HepG2 (cell line): ENCODE results near the gene MEX3A. TPM values are rescaled to one million over a fixed set of nuclear protein-coding genes. Genes with fewer than 3 reads are reported as not detected.

Experiments
- ADNP ChIP-seq: sonication (generic); formaldehyde crosslinking; IDR thresholded peaks from 2 replicates; pipeline ENCODE4 v1.4.0; 2020; ENCODE audit warnings: missing genetic modification reagents
- ARID4A ChIP-seq: sonication (generic); formaldehyde crosslinking; IDR thresholded peaks from 2 replicates; pipeline ENCODE4 v1.5.0; 2020; ENCODE audit warnings: mild to moderate bottlenecking, missing genetic modification reagents, borderline replicate concordance
- CBFB ChIP-seq: sonication (generic); formaldehyde crosslinking; IDR thresholded peaks from 2 replicates; pipeline ENCODE4 v1.4.0; 2020; ENCODE audit warnings: missing genetic modification reagents
- CCDC6 ChIP-seq: sonication (generic); formaldehyde crosslinking; IDR thresholded peaks from 2 replicates; pipeline ENCODE4 v1.8.1; 2022; ENCODE audit warnings: mild to moderate bottlenecking, missing genetic modification reagents, moderate library complexity
- NR2F2 ChIP-seq: IDR thresholded peaks from 2 replicates; pipeline ENCODE4 v1.6.1; 2012; ENCODE audit warnings: low read depth, inconsistent platforms, borderline replicate concordance
- PHF8 ChIP-seq: sonication (generic); formaldehyde crosslinking; IDR thresholded peaks from 2 replicates; pipeline ENCODE4 v1.5.0; 2020; ENCODE audit warnings: missing genetic modification reagents
- PRDM10 ChIP-seq: sonication (generic); formaldehyde crosslinking; IDR thresholded peaks from 2 replicates; pipeline ENCODE4 v1.4.0; 2020; ENCODE audit warnings: low read depth, missing genetic modification reagents
- SAP130 ChIP-seq: IDR thresholded peaks from 2 replicates; pipeline ENCODE4 v1.6.1; 2016; ENCODE audit warnings: low read depth
- SOX5 ChIP-seq: IDR thresholded peaks from 2 replicates; pipeline ENCODE4 v1.6.1; 2016; ENCODE audit warnings: borderline replicate concordance
- TARDBP ChIP-seq: sonication (generic); formaldehyde crosslinking; IDR thresholded peaks from 2 replicates; pipeline ENCODE4 v1.8.0; 2022; ENCODE audit warnings: mild to moderate bottlenecking, missing genetic modification reagents
- ZBED4 ChIP-seq: sonication (generic); formaldehyde crosslinking; IDR thresholded peaks from 2 replicates; pipeline ENCODE4 v1.4.0; 2020; ENCODE audit warnings: missing genetic modification reagents, borderline replicate concordance
- ZFP37 ChIP-seq: sonication (generic); formaldehyde crosslinking; IDR thresholded peaks from 2 replicates; pipeline ENCODE4 v1.4.0; 2020; ENCODE audit warnings: missing genetic modification reagents, borderline replicate concordance
- ZNF503 ChIP-seq: sonication (generic); formaldehyde crosslinking; IDR thresholded peaks from 2 replicates; pipeline ENCODE4 v1.4.0; 2020; ENCODE audit warnings: missing genetic modification reagents
- ZNF543 ChIP-seq: sonication (generic); formaldehyde crosslinking; IDR thresholded peaks from 2 replicates; pipeline ENCODE4 v1.4.0; 2020; ENCODE audit warnings: mild to moderate bottlenecking, missing genetic modification reagents
- ZNF737 ChIP-seq: sonication (generic); formaldehyde crosslinking; IDR thresholded peaks from 2 replicates; pipeline ENCODE4 v1.5.0; 2020; ENCODE audit warnings: missing genetic modification reagents, mild to moderate bottlenecking, borderline replicate concordance
- polyA plus RNA-seq, 8 experiments: library from polyadenylated mRNA; depleted of rRNA in 3 of 8; stranded (reverse) in 7 of 8; unstranded in 1 of 8; fragments of >200 nt; fragmentation: Illumina TruSeq in 4 of 8; extraction: Trizol in 4 of 8; gene quantifications; 2 replicates each; pipeline versions ENCODE4 v1.2.1 to v1.2.3, GENCODE V29; 2011 to 2016; ENCODE audit warnings: low read depth in 4 of 8, missing spikeins in 1 of 8, mixed read lengths in 1 of 8; ENCODE audit not compliant: insufficient read depth in 1 of 8
- total RNA-seq, 5 experiments: library from RNA; depleted of rRNA; stranded (reverse); fragments of >200 nt; fragmentation: Illumina TruSeq; extraction: Trizol; gene quantifications; 2 replicates each; pipeline ENCODE4 v1.2.3, GENCODE V29; 2016; ENCODE audit warnings: low read depth in 1 of 5

MEX3A gene
- total and polyA plus RNA-seq, 2 of the 13 experiments (the other 11 are each of a cell fraction or from before 2014, with no cell fraction given), result 7.6 to 9.1 TPM

GRCh38 chr1:156123356-156124196 is 41.3 kb upstream of the MEX3A start (continued):
- TF ChIP-seq ARID4A (CRISPR knock-in tag) (peak; percentile 56; the same call in 1 of the 2 replicates), NR2F2 (no peak), ZNF503 (no peak), ADNP (no peak), CCDC6 (CRISPR knock-in tag) (no peak; the same call in 1 of the 2 replicates), ZNF737 (CRISPR knock-in tag) (no peak), ZBED4 (CRISPR knock-in tag) (no peak), PRDM10 (CRISPR knock-in tag) (no peak; the same call in 1 of the 2 replicates), ZNF543 (CRISPR knock-in tag) (peak; percentile 83), CBFB (CRISPR knock-in tag) (no peak), SOX5 (CRISPR knock-in tag) (peak; percentile 71; the same call in 1 of the 2 replicates), PHF8 (CRISPR knock-in tag) (no peak), ZFP37 (CRISPR knock-in tag) (no peak), TARDBP (CRISPR knock-in tag) (0 out of 2 replicates have a peak, but pooled peaks have one; percentile 36), SAP130 (CRISPR knock-in tag) (peak; percentile 93)
